Measurements from ENCODE around the gene SYPL1.

GRCh38 chr7:106068986-106069385 lies 43.1 kb downstream of the SYPL1 start:
- TF ChIP-seq CTCF (IDR thresholded peaks at IDR 0.05) (no peak), POLR2A (IDR thresholded peaks at IDR 0.05) (no peak)

Data from upper lobe of left lung (tissue), 4 donors.